NOMO-1 treated with dmso at 0.1 percent for 144 hours (cell line): ENCODE measurements around the gene CCT8L2.
"Not testable (repeated sequence)": the region's sequence is repeated elsewhere in the genome, so short reads cannot be mapped to it uniquely, and the experiment has no call there.

ENCODE experiments used
- DNase-seq: peaks from one replicate; lab custom pipeline; 2025; ENCODE audit not compliant: unreplicated experiment; lab: John Stamatoyannopoulos, UW

CCT8L2 gene

GRCh38 chr22:16595251-16595650 lies 2.6 kb upstream of the CCT8L2 start:
- DNase-seq, result not testable (repeated sequence)

- no peak for DNase-seq
Observed at GRCh38 chr22:16594026-16594425, 1.4 kb upstream of the CCT8L2 start.

GRCh38 chr22:16592231-16592630 lies 379 bp downstream of the CCT8L2 start:
- DNase-seq, result not testable (repeated sequence)

GRCh38 chr22:16591136-16591535 lies 1.5 kb downstream of the CCT8L2 start:
- DNase-seq, result not testable (repeated sequence)

- DNase-seq, result no peak
Observed at GRCh38 chr22:16586991-16587390, 5.6 kb downstream of the CCT8L2 start.

GRCh38 chr22:16586170-16586569 lies 6.4 kb downstream of the CCT8L2 start:
- no peak for DNase-seq

GRCh38 chr22:16580872-16581271 lies 11.7 kb downstream of the CCT8L2 start:
- DNase-seq, result not testable (repeated sequence)

- DNase-seq, result not testable (repeated sequence)
Observed at GRCh38 chr22:16569240-16569834, 23.3 kb downstream of the CCT8L2 start.

GRCh38 chr22:16568425-16568758 lies 24.2 kb downstream of the CCT8L2 start:
- no peak for DNase-seq

- DNase-seq, result not testable (repeated sequence)
Observed at GRCh38 chr22:16567617-16568424, 24.8 kb downstream of the CCT8L2 start.

- DNase-seq, result not testable (repeated sequence)
Observed at GRCh38 chr22:16566421-16567151, 26.0 kb downstream of the CCT8L2 start.

GRCh38 chr22:16565585-16566420 lies 26.8 kb downstream of the CCT8L2 start:
- not testable (repeated sequence) for DNase-seq

GRCh38 chr22:16564837-16565584 lies 27.6 kb downstream of the CCT8L2 start:
- DNase-seq, result not testable (repeated sequence)

- no peak for DNase-seq
Observed at GRCh38 chr22:16563555-16564520, 28.8 kb downstream of the CCT8L2 start.

GRCh38 chr22:16562711-16563554 lies 29.7 kb downstream of the CCT8L2 start:
- no peak for DNase-seq

GRCh38 chr22:16561093-16561658 lies 31.4 kb downstream of the CCT8L2 start:
- DNase-seq, result not testable (repeated sequence)

- not testable (repeated sequence) for DNase-seq
Observed at GRCh38 chr22:16560651-16561050, 32.0 kb downstream of the CCT8L2 start.

GRCh38 chr22:16559996-16560395 lies 32.6 kb downstream of the CCT8L2 start:
- DNase-seq, result not testable (repeated sequence)
